GM12878 (cell line): ENCODE measurements around the gene GRIN2D. TPM values are rescaled to one million over a fixed set of nuclear protein-coding genes. Genes with fewer than 3 reads are reported as not detected.

Experiments
- BMI1 ChIP-seq: fragments of 450-650 bp; IDR thresholded peaks from 2 replicates; pipeline ENCODE4 v1.6.1; 2016; ENCODE audit warnings: mild to moderate bottlenecking, moderate library complexity, borderline replicate concordance
- CREB1 ChIP-seq: IDR thresholded peaks from 2 replicates; pipeline ENCODE4 v1.6.1; 2012; ENCODE audit warnings: low read depth, mild to moderate bottlenecking, inconsistent platforms
- MXI1 ChIP-seq: fragments of 150-350 bp; IDR thresholded peaks from 2 replicates; pipeline ENCODE4 v1.6.1; 2011; ENCODE audit warnings: low read depth, mild to moderate bottlenecking, inconsistent platforms, low read length, improper control_type of control experiment
- NFXL1 ChIP-seq: fragments of 450-650 bp; IDR thresholded peaks from 2 replicates; pipeline ENCODE4 v1.6.1; 2017; ENCODE audit warnings: antibody characterized with exemption, mild to moderate bottlenecking, borderline replicate concordance
- SPI1 ChIP-seq: IDR thresholded peaks from 2 replicates; pipeline ENCODE4 v1.6.1; 2011; ENCODE audit warnings: low read depth, mild to moderate bottlenecking, low read length, moderate library complexity, borderline replicate concordance; ENCODE audit not compliant: insufficient read depth
- TCF12 ChIP-seq: IDR thresholded peaks from 2 replicates; pipeline ENCODE4 v1.6.1; 2011; ENCODE audit warnings: low read depth, mild to moderate bottlenecking, low read length
- polyA plus RNA-seq, 11 experiments: library from polyadenylated mRNA; depleted of rRNA in 4 of 11; unstranded in 6 of 11; stranded (reverse) in 5 of 11; fragments of >200 nt; fragmentation: Nextera tagmentation in 4 of 11; fragmentation: Illumina TruSeq in 1 of 11; extraction: Ambion mirVana in 4 of 11; extraction: Trizol in 1 of 11; gene quantifications; 1 replicate in 1 of 11; 2 replicates in 10 of 11; pipeline versions ENCODE4 v1.2.1 to v1.2.3, GENCODE V29; 2011 to 2016; ENCODE audit warnings: inconsistent platforms in 2 of 11, missing spikeins in 2 of 11, low read depth in 1 of 11
- total RNA-seq, 4 experiments: library from RNA; depleted of rRNA in 3 of 4; stranded (reverse); fragments of >200 nt in 3 of 4; fragmentation: Illumina TruSeq in 1 of 4; extraction: Trizol in 1 of 4; gene quantifications; 2 replicates each; pipeline versions ENCODE4 v1.2.1 to v1.2.3, GENCODE V29; 2013 to 2021
- TF ChIP-seq, protein P1 (sequence below): fragments of 450-650 bp; IDR thresholded peaks from 2 replicates; pipeline ENCODE4 v1.6.1; 2018; ENCODE audit warnings: borderline replicate concordance, mild to moderate bottlenecking; ENCODE audit not compliant: partially characterized antibody
- TF ChIP-seq, protein P2 (sequence below): IDR thresholded peaks from 2 replicates; pipeline ENCODE4 v1.6.1; 2012; ENCODE audit warnings: improper control_type of control experiment, low read depth, low read length; ENCODE audit not compliant: insufficient replicate concordance

Gene GRIN2D
- total and polyA plus RNA-seq, 10 of the 15 experiments (the other 5 are each of a cell fraction or from before 2014, with no cell fraction given), result 0.03 to 0.38 (median 0.04) TPM; not detected in 3

DNA sequence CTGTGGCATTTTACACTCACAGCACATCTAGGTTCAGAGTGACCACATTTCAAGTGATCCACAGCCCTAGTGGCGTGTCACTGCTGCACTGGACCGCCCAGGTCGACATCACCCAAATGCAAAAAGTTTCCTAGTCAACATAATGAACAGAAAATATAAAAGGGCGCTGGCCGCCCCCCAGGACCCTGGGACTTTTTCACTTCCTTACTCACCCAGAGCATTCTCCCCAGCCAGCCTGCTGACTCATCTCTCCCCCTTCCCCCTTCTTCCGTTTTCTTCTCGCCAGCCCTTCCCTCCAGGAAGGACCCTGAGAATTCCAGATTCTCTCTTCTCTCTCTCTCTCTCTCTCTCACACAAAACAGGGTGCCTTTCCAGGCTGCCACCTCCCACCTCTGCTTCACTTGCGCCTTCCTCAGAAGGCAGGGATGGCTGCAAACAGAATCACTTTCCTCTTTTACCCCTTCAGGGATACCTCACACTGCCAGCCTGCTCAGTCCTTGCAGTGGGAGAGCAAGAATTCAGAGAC lies 31.3 kb downstream of the GRIN2D start (continued):
- TF ChIP-seq, protein P1, sequence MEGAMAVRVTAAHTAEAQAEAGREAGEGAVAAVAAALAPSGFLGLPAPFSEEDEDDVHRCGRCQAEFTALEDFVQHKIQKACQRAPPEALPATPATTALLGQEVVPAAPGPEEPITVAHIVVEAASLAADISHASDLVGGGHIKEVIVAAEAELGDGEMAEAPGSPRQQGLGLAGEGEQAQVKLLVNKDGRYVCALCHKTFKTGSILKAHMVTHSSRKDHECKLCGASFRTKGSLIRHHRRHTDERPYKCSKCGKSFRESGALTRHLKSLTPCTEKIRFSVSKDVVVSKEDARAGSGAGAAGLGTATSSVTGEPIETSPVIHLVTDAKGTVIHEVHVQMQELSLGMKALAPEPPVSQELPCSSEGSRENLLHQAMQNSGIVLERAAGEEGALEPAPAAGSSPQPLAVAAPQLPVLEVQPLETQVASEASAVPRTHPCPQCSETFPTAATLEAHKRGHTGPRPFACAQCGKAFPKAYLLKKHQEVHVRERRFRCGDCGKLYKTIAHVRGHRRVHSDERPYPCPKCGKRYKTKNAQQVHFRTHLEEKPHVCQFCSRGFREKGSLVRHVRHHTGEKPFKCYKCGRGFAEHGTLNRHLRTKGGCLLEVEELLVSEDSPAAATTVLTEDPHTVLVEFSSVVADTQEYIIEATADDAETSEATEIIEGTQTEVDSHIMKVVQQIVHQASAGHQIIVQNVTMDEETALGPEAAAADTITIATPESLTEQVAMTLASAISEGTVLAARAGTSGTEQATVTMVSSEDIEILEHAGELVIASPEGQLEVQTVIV, result no peak
- TF ChIP-seq NFXL1, result no peak
- no peak for TF ChIP-seq CREB1
- no peak for TF ChIP-seq BMI1
- TF ChIP-seq TCF12, result no peak
- TF ChIP-seq, protein P2, sequence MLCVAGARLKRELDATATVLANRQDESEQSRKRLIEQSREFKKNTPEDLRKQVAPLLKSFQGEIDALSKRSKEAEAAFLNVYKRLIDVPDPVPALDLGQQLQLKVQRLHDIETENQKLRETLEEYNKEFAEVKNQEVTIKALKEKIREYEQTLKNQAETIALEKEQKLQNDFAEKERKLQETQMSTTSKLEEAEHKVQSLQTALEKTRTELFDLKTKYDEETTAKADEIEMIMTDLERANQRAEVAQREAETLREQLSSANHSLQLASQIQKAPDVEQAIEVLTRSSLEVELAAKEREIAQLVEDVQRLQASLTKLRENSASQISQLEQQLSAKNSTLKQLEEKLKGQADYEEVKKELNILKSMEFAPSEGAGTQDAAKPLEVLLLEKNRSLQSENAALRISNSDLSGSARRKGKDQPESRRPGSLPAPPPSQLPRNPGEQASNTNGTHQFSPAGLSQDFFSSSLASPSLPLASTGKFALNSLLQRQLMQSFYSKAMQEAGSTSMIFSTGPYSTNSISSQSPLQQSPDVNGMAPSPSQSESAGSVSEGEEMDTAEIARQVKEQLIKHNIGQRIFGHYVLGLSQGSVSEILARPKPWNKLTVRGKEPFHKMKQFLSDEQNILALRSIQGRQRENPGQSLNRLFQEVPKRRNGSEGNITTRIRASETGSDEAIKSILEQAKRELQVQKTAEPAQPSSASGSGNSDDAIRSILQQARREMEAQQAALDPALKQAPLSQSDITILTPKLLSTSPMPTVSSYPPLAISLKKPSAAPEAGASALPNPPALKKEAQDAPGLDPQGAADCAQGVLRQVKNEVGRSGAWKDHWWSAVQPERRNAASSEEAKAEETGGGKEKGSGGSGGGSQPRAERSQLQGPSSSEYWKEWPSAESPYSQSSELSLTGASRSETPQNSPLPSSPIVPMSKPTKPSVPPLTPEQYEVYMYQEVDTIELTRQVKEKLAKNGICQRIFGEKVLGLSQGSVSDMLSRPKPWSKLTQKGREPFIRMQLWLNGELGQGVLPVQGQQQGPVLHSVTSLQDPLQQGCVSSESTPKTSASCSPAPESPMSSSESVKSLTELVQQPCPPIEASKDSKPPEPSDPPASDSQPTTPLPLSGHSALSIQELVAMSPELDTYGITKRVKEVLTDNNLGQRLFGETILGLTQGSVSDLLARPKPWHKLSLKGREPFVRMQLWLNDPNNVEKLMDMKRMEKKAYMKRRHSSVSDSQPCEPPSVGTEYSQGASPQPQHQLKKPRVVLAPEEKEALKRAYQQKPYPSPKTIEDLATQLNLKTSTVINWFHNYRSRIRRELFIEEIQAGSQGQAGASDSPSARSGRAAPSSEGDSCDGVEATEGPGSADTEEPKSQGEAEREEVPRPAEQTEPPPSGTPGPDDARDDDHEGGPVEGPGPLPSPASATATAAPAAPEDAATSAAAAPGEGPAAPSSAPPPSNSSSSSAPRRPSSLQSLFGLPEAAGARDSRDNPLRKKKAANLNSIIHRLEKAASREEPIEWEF, result no peak
- TF ChIP-seq MXI1, result no peak
- TF ChIP-seq SPI1, result peak; percentile 79
